ENCODE data around the gene FN3K.

Gene FN3K

DNA sequence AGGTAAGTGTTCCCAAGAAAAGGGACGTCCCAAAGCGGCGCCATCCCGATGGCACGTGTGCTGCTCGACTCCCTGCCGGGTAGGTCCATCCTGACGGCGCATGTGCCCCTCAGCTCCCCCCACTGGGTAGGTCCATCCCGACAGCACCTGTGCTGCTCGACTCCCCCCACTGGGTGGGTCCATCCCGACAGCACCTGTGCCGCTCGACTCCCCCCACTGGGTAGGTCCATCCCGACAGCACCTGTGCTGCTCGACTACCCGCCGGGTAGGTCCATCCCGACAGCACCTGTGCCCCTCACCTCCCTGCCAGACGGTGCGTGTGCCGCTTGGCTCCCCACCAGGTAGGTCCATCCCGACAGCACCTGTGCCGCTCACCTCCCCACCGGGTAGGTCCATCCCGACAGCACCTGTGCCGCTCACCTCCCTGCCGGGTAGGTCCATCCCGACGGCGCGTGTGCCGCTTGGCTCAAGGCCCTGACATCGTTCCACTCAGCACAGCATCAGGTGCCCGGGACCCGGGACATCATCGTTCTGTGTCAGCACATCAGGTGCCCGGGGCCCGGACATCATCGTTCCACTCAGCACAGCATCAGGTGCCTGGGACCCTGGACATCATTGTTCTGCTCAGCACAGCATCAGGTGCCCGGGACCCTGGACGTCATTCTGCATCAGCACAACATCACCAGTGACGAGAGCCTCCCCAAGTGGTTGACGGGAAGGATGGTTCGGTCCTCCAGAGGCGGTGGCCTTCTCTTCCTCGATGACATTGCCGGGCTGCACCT is 5.7 kb upstream of the FN3K start:
- no peak for ATAC-seq

DNA sequence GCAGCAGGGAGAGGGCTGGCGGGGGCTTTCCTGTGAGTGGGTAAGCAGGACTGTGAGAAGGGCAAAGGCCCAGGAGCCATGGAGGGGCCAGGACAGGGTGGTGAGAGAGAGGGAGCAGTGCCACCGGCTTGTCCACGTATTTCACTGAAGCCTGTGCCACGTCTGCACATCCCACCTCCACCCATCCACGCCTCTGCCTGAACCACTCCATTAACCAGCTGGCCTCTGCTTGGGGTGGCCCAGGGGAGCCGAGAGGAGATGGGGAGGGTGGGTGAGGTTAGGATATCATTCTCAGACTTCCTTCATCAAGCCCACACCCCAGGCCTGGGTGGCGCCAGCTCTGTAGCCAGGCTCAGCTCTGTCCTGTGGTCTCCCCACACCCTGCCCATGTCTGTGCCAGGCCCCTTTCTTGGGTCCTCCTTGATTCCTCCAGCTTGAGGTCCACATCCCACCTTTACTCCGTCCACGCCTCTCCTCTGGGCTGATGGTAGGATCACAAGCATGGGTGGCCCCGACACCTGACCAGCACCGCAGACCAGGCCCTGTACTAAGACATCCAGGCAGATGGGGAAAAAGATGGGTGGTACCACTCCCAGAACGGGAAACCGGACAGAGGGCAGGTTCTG is 3.2 kb upstream of the FN3K start:
- TF ChIP-seq ZNF565 (CRISPR knock-in tag; conservative IDR thresholded peaks at IDR 0.05; ENCODE audit: low read depth) (no peak), BACH2 (CRISPR knock-in tag; IDR thresholded peaks at IDR 0.05; ENCODE audit: borderline replicate concordance) (no peak)
- TF ChIP-seq, protein P1, sequence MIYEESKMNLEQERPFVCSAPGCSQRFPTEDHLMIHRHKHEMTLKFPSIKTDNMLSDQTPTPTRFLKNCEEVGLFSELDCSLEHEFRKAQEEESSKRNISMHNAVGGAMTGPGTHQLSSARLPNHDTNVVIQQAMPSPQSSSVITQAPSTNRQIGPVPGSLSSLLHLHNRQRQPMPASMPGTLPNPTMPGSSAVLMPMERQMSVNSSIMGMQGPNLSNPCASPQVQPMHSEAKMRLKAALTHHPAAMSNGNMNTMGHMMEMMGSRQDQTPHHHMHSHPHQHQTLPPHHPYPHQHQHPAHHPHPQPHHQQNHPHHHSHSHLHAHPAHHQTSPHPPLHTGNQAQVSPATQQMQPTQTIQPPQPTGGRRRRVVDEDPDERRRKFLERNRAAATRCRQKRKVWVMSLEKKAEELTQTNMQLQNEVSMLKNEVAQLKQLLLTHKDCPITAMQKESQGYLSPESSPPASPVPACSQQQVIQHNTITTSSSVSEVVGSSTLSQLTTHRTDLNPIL (CRISPR knock-in tag; IDR thresholded peaks at IDR 0.05; ENCODE audit: low read depth), result no peak
- ATAC-seq, result no peak

More for the DNA sequence above, 5.7 kb upstream of the FN3K start:
- no peak for TF ChIP-seq ZNF70 (CRISPR knock-in tag; IDR thresholded peaks at IDR 0.05)
- TF ChIP-seq ZNF8 (CRISPR knock-in tag; IDR thresholded peaks at IDR 0.05), result no peak
- no peak for TF ChIP-seq ESRRG (CRISPR knock-in tag; IDR thresholded peaks at IDR 0.05)
- TF ChIP-seq GLIS3 (CRISPR knock-in tag; IDR thresholded peaks at IDR 0.05), result no peak
- no peak for TF ChIP-seq ZFP3 (CRISPR knock-in tag; IDR thresholded peaks at IDR 0.05)
- no peak for TF ChIP-seq PPARA (CRISPR knock-in tag; IDR thresholded peaks at IDR 0.05; ENCODE audit: borderline replicate concordance)
- no peak for TF ChIP-seq ARNTL (CRISPR knock-in tag; IDR thresholded peaks at IDR 0.05; ENCODE audit: borderline replicate concordance, low read depth)
- no peak for TF ChIP-seq PATZ1 (CRISPR knock-in tag; IDR thresholded peaks at IDR 0.05; ENCODE audit: borderline replicate concordance)
- no peak for TF ChIP-seq ISL1 (CRISPR knock-in tag; IDR thresholded peaks at IDR 0.05)
- TF ChIP-seq, protein P2, sequence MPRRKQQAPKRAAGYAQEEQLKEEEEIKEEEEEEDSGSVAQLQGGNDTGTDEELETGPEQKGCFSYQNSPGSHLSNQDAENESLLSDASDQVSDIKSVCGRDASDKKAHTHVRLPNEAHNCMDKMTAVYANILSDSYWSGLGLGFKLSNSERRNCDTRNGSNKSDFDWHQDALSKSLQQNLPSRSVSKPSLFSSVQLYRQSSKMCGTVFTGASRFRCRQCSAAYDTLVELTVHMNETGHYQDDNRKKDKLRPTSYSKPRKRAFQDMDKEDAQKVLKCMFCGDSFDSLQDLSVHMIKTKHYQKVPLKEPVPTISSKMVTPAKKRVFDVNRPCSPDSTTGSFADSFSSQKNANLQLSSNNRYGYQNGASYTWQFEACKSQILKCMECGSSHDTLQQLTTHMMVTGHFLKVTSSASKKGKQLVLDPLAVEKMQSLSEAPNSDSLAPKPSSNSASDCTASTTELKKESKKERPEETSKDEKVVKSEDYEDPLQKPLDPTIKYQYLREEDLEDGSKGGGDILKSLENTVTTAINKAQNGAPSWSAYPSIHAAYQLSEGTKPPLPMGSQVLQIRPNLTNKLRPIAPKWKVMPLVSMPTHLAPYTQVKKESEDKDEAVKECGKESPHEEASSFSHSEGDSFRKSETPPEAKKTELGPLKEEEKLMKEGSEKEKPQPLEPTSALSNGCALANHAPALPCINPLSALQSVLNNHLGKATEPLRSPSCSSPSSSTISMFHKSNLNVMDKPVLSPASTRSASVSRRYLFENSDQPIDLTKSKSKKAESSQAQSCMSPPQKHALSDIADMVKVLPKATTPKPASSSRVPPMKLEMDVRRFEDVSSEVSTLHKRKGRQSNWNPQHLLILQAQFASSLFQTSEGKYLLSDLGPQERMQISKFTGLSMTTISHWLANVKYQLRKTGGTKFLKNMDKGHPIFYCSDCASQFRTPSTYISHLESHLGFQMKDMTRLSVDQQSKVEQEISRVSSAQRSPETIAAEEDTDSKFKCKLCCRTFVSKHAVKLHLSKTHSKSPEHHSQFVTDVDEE (CRISPR knock-in tag; IDR thresholded peaks at IDR 0.05), result no peak
- TF ChIP-seq, protein P1 (CRISPR knock-in tag; IDR thresholded peaks at IDR 0.05; ENCODE audit: low read depth), result no peak
- TF ChIP-seq CSRNP3 (CRISPR knock-in tag; IDR thresholded peaks at IDR 0.05), result no peak
- no peak for TF ChIP-seq RARB (CRISPR knock-in tag; IDR thresholded peaks at IDR 0.05)
- no peak for TF ChIP-seq SNAI2 (CRISPR knock-in tag; IDR thresholded peaks at IDR 0.05)
- TF ChIP-seq ZNF565 (CRISPR knock-in tag; conservative IDR thresholded peaks at IDR 0.05; ENCODE audit: low read depth), result no peak
- no peak for TF ChIP-seq ZC3H10 (CRISPR knock-in tag; IDR thresholded peaks at IDR 0.05)
- TF ChIP-seq CSDC2 (CRISPR knock-in tag; IDR thresholded peaks at IDR 0.05), result no peak
- no peak for TF ChIP-seq TOX (CRISPR knock-in tag; IDR thresholded peaks at IDR 0.05; ENCODE audit: borderline replicate concordance)
- TF ChIP-seq POU6F1 (CRISPR knock-in tag; IDR thresholded peaks at IDR 0.05; ENCODE audit: borderline replicate concordance, low read depth), result no peak
- TF ChIP-seq ZFP30 (CRISPR knock-in tag; IDR thresholded peaks at IDR 0.05), result no peak

Measured in SK-N-SH treated with all-trans-retinoic acid at 6 μM for 48 hours (cell line).